HFF-Myc (cell line): Measurements from ENCODE around the gene PTGER2.

ENCODE experiments used
- DNase-seq: peaks from one replicate; pipeline ENCODE4 v3.0.0-alpha.2; 2011; ENCODE audit warnings: low read depth; ENCODE audit errors: extremely low read depth
- H3K4me3 ChIP-seq: replicated peaks from 2 replicates; pipeline ENCODE4 v1.5.1; 2011; ENCODE audit warnings: low read depth, mild to moderate bottlenecking, control low read depth, low read length
- TF ChIP-seq, protein P1 (sequence below): IDR thresholded peaks from 2 replicates; pipeline ENCODE4 v1.5.1; 2012; ENCODE audit warnings: mild to moderate bottlenecking, low read depth, low read length, control low read depth; ENCODE audit errors: missing control alignments

The PTGER2 gene

DNA sequence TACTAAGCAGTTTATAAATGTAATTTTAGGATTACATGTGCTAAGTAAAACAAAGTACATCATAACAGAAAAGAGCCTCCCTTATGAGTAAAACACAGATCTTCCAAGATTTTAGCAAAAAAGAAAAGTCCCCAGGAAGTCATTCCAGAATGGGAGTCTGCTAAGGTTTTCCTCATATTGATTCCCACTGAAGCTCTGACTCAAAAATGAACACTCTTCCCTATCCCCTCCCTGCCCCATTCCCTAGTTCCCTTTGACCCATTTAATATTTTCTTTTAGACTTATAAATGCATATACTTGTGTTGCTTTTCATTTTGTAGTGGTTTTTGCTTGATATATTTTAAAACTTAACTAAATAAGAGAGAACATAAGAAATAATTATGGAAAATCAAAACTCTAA is 40.1 kb downstream of the PTGER2 start:
- DNase-seq = no peak
- no peak overlapping the region for H3K4me3 ChIP-seq
- TF ChIP-seq, protein P1, sequence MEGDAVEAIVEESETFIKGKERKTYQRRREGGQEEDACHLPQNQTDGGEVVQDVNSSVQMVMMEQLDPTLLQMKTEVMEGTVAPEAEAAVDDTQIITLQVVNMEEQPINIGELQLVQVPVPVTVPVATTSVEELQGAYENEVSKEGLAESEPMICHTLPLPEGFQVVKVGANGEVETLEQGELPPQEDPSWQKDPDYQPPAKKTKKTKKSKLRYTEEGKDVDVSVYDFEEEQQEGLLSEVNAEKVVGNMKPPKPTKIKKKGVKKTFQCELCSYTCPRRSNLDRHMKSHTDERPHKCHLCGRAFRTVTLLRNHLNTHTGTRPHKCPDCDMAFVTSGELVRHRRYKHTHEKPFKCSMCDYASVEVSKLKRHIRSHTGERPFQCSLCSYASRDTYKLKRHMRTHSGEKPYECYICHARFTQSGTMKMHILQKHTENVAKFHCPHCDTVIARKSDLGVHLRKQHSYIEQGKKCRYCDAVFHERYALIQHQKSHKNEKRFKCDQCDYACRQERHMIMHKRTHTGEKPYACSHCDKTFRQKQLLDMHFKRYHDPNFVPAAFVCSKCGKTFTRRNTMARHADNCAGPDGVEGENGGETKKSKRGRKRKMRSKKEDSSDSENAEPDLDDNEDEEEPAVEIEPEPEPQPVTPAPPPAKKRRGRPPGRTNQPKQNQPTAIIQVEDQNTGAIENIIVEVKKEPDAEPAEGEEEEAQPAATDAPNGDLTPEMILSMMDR = no peak

DNA sequence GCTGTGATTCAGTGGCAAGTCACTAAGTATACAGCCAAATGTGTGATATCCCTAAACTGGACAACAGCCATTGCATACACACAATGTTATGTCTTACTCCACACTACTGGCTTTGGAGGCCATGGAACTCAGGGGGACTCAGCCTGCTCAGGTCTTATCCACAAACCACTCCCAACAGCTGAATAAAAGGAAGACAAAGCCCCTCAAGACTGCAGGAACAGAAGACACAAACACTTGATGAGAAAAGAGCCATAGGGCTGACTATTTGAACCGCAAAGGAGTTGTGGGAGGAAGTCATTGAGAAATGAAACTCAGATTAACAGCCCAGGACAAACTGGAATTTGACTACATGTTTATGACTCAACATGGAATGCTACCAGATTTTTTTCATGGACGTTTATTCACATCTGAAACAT is 40.9 kb downstream of the PTGER2 start:
- TF ChIP-seq, protein P1 = no peak

DNA sequence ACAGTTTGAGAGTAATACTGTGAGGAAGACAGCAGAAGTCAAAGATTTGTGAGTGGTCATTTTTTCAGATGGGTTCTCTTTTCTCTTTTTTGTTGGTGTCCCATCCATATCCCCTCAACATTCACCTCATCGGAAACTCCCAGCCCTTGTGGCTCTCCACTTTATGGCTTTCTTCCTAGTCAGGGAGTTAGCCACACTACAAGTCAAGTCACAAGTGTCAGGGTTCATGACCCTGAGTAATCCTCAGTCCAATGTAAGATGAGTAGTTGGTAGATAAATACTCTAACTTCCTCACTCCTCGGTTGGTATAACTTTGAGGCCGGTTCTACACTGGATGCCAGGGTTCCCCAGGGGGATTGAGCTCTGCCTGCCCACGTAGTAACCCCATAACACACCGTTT is 41.4 kb downstream of the PTGER2 start:
- TF ChIP-seq, protein P1 = no peak
- DNase-seq = no peak
- H3K4me3 ChIP-seq = no peak overlapping the region

More for the DNA sequence above, 40.9 kb downstream of the PTGER2 start:
- no peak overlapping the region for H3K4me3 ChIP-seq
- DNase-seq = peak; percentile 85

DNA sequence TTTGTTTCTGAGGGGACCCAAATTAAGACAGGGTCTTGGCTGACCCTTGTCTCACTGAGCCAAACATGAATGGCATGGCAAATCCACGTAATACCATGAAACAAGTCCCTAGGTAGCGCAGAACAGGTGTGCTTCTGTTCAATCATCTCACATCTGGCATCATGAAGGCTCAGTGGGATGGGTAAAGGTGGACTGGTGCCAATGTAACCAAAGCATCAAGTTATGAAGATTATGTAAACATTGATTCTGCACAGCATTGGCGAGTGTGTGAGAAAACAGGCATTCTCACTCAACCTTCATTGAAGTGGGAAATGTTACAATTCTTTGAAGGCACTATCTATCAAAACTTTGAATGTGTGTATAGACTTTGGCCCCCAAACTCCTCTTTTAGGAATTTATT is 41.9 kb downstream of the PTGER2 start:
- DNase-seq = no peak
- H3K4me3 ChIP-seq = no peak overlapping the region
- TF ChIP-seq, protein P1 = no peak

DNA sequence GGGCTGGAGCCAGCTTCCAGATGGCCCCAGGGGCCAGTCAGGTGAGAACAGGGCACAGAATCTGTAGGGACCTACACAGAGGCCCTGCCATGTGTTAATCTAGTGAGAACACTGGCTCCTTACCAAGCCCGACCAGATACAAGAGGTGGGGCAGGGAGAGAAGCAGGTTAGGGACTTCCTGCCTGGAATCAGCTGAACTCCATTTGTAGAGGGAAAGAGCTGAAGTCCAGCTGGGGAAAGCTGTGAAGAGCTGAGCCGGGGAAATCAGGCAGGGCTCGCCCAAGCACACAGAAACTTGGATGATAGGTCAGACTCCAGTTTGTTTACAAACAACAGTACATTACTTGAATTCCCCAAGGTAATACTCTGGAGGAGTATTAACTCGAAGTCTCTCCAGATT is 46.7 kb downstream of the PTGER2 start:
- TF ChIP-seq, protein P1 = no peak
- DNase-seq = no peak

DNA sequence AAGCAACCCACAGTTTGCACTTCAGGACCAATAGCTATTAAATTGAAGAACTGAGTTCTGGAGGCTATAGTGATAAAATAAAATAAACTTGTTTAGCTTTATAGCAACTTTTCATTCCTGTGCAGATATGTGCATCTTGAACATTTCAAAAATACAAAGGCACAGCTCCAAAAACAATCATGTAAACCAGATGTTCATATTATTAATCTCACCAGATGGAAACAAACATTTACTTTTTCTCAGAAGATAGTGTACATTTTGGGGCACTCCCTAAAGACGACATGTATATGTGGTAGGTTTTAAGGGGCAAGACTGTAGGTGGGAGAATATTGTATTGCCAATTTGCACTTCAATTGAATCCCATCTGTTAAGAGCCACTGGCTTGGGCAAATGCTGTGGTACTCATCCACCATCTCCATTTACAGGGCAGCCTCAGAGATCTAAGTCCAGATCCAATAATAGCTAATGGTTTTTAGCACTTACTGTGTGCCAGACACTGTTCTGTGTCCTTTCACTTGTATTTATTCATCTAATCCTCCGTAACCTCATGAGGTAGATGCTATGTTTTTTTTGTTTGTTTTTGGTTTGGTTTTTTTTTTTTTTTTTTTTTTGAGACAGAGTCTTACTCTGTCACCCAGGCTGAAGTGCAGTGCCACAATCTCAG is 49.1 kb downstream of the PTGER2 start:
- DNase-seq = no peak
- TF ChIP-seq, protein P1 = no peak
- H3K4me3 ChIP-seq = no peak overlapping the region

More for the DNA sequence above, 46.7 kb downstream of the PTGER2 start:
- no peak overlapping the region for H3K4me3 ChIP-seq

DNA sequence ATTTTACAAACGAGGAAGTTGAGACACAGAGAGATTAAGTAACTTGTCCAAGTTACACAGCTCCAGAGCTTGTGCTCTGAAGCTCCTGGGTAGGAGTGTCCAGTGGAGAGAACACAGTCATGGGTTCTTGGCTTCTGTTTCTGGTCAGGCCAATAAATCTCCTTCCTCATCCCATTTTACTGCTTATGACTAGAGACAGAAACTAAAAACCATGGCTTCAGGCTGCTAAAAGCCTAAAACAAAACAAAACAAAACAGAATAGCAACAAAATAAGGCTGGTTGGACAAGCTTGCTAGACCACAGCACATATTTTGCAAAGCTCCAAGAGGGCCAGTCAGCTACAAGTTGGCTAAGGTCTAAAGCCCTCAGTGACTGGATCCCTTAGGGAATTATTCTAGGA is 49.8 kb downstream of the PTGER2 start:
- TF ChIP-seq, protein P1 = no peak
- no peak overlapping the region for H3K4me3 ChIP-seq
- DNase-seq = no peak
